GM18951 (cell line): Measurements from ENCODE around the gene EPHA5.

ENCODE experiments used
- POLR2A ChIP-seq: IDR thresholded peaks from 4 replicates; pipeline ENCODE4 v1.6.1; 2011; ENCODE audit warnings: mild to moderate bottlenecking; ENCODE audit not compliant: insufficient read length, insufficient read depth; ENCODE audit errors: extremely low read depth
- in situ Hi-C: fragments of 300-500 bp; cut with MboI; formaldehyde crosslinking; loops from one replicate; pipeline ENCODE4 v1.12.0; 2022; ENCODE audit warnings: low sequenced_read_pairs, mixed read lengths, inconsistent platforms; ENCODE audit not compliant: unreplicated experiment

The EPHA5 gene

GRCh38 chr4:65416891-65417290 lies 253.4 kb downstream of the EPHA5 start:
- in situ Hi-C loops: no loop called here
- TF ChIP-seq POLR2A: no peak

GRCh38 chr4:65407483-65407882 lies 262.8 kb downstream of the EPHA5 start:
- no peak for TF ChIP-seq POLR2A
- in situ Hi-C loops: no loop called here

GRCh38 chr4:65401083-65401482 lies 269.2 kb downstream of the EPHA5 start:
- TF ChIP-seq POLR2A: no peak
- in situ Hi-C loops: no loop called here

GRCh38 chr4:65399084-65399483 lies 271.2 kb downstream of the EPHA5 start:
- no peak for TF ChIP-seq POLR2A
- in situ Hi-C loops: no loop called here

- in situ Hi-C loops: no loop called here
- no peak for TF ChIP-seq POLR2A
Measured at GRCh38 chr4:65393078-65393477, 277.2 kb downstream of the EPHA5 start.

GRCh38 chr4:65392488-65392887 lies 277.8 kb downstream of the EPHA5 start:
- no peak for TF ChIP-seq POLR2A
- in situ Hi-C loops: no loop called here

GRCh38 chr4:65391814-65392213 lies 278.5 kb downstream of the EPHA5 start:
- in situ Hi-C loops: no loop called here
- TF ChIP-seq POLR2A: no peak

- in situ Hi-C loops: no loop called here
Measured at GRCh38 chr4:65391382-65391781, 278.9 kb downstream of the EPHA5 start.

GRCh38 chr4:65386927-65387326 lies 283.4 kb downstream of the EPHA5 start:
- in situ Hi-C loops: no loop called here

More at GRCh38 chr4:65391382-65391781, 278.9 kb downstream of the EPHA5 start:
- no peak for TF ChIP-seq POLR2A

GRCh38 chr4:65383589-65384305 lies 286.5 kb downstream of the EPHA5 start:
- in situ Hi-C loops: no loop called here
- no peak for TF ChIP-seq POLR2A

More at GRCh38 chr4:65386927-65387326, 283.4 kb downstream of the EPHA5 start:
- no peak for TF ChIP-seq POLR2A

- TF ChIP-seq POLR2A: no peak
- in situ Hi-C loops: no loop called here
Measured at GRCh38 chr4:65381648-65382047, 288.6 kb downstream of the EPHA5 start.

GRCh38 chr4:65370709-65371108 lies 299.6 kb downstream of the EPHA5 start:
- in situ Hi-C loops: no loop called here
- no peak for TF ChIP-seq POLR2A

- no peak for TF ChIP-seq POLR2A
- in situ Hi-C loops: no loop called here
Measured at GRCh38 chr4:65367306-65367705, 303.0 kb downstream of the EPHA5 start.

GRCh38 chr4:65358914-65359313 lies 311.4 kb downstream of the EPHA5 start:
- no peak for TF ChIP-seq POLR2A
- in situ Hi-C loops: no loop called here
